ENCODE data around the gene DNASE2. TPM values are rescaled to one million over a fixed set of nuclear protein-coding genes. Genes with fewer than 3 reads are reported as not detected.

Gene DNASE2
- total and polyA plus RNA-seq, 2 of the 8 experiments (the other 6 are each of a cell fraction or from before 2014, with no cell fraction given), result 33.2 to 48.2 TPM

DNA sequence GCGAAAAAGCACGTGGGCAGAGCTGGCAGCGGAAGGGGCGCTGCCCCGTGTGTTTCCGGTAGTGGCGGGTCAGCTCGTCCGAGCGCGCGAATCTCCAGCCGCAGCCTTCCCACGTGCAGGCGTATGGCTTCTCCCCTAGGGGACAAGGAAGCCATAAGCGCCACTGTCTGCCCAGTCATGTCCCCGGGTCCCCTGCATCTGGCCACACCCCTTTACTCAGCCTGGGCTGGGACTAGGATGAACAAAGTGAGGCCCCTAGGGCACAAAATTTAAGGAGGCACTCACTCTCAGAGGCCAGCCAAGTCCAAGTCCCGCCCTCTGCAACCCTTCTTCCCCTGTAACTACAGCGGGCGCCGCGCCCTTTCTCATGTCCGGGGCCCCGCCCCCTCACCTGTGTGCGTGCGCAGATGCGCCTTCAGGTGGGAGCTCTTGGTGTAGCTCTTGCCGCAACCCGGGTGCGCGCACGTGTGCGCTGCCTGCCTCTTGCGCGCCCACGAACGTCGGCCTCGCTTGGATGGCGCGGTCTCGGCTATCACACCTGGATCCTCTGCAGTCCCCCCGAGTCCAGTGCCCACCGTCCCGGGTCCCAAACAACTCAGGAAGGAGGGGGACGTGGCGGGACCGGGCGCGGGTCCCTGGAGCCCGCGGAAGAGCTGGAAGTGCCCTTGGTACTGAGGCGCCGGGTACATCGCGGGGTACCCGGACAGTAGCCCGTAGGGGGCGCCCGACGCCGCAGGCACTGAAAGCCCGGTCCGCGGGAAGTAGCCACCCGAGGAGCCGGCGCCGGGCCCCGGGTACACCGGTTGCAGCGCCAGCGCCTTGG, 3.9 kb upstream of the DNASE2 start (continued):
- no peak for TF ChIP-seq SUZ12 (IDR thresholded peaks at IDR 0.05; ENCODE audit: low read length)
- peak; percentile 32; the same call in 1 of the 2 replicates for TF ChIP-seq CEBPB (IDR thresholded peaks at IDR 0.05; ENCODE audit: low read depth, low read length)
- peak; percentile 80 for TF ChIP-seq PHF8 (conservative IDR thresholded peaks at IDR 0.05; ENCODE audit: low read depth, low read length)
- TF ChIP-seq, protein P1, sequence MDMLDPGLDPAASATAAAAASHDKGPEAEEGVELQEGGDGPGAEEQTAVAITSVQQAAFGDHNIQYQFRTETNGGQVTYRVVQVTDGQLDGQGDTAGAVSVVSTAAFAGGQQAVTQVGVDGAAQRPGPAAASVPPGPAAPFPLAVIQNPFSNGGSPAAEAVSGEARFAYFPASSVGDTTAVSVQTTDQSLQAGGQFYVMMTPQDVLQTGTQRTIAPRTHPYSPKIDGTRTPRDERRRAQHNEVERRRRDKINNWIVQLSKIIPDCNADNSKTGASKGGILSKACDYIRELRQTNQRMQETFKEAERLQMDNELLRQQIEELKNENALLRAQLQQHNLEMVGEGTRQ (IDR thresholded peaks at IDR 0.05; ENCODE audit: low read length), result peak; percentile 50
- no peak for TF ChIP-seq SIX5 (IDR thresholded peaks at IDR 0.05; ENCODE audit: low read depth, low read length)
- TF ChIP-seq RAD21 (IDR thresholded peaks at IDR 0.05 in 1 of 2, conservative IDR thresholded peaks at IDR 0.05 in 1 of 2; ENCODE audit: low read depth in 2 of 2, low read length in 2 of 2), result peak; percentile 42 to 64; a peak in 3 of 4 replicates
- TF ChIP-seq CHD2 (IDR thresholded peaks at IDR 0.05; ENCODE audit: low read length), result no peak
- TF ChIP-seq GABPA (IDR thresholded peaks at IDR 0.05; ENCODE audit: borderline replicate concordance, insufficient read depth, low read length), result peak; percentile 43; the same call in 1 of the 2 replicates
- TF ChIP-seq MAFK (IDR thresholded peaks at IDR 0.05; ENCODE audit: low read depth, low read length), result 0 out of 2 replicates have a peak, but pooled peaks have one; percentile 1
- TF ChIP-seq SIRT6 (IDR thresholded peaks at IDR 0.05; ENCODE audit: low read length), result no peak
- TF ChIP-seq HDAC6 (IDR thresholded peaks at IDR 0.05; ENCODE audit: low read depth, low read length), result no peak
- peak; percentile 93 for TF ChIP-seq ASH2L (IDR thresholded peaks at IDR 0.05; ENCODE audit: low read length)
- TF ChIP-seq, protein P2, sequence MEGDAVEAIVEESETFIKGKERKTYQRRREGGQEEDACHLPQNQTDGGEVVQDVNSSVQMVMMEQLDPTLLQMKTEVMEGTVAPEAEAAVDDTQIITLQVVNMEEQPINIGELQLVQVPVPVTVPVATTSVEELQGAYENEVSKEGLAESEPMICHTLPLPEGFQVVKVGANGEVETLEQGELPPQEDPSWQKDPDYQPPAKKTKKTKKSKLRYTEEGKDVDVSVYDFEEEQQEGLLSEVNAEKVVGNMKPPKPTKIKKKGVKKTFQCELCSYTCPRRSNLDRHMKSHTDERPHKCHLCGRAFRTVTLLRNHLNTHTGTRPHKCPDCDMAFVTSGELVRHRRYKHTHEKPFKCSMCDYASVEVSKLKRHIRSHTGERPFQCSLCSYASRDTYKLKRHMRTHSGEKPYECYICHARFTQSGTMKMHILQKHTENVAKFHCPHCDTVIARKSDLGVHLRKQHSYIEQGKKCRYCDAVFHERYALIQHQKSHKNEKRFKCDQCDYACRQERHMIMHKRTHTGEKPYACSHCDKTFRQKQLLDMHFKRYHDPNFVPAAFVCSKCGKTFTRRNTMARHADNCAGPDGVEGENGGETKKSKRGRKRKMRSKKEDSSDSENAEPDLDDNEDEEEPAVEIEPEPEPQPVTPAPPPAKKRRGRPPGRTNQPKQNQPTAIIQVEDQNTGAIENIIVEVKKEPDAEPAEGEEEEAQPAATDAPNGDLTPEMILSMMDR (IDR thresholded peaks at IDR 0.05; ENCODE audit: control extremely low read depth in 1 of 3, insufficient read depth in 1 of 3, low read depth in 1 of 3, low read length in 3 of 3), result peak; percentile 54 to 71 (median 57)
- TF ChIP-seq YY1 (IDR thresholded peaks at IDR 0.05; ENCODE audit: low read depth, low read length), result 0 out of 2 replicates have a peak, but pooled peaks have one; percentile 6
- no peak for TF ChIP-seq BRCA1 (IDR thresholded peaks at IDR 0.05; ENCODE audit: low read depth, low read length)
- no peak for TF ChIP-seq SP2 (IDR thresholded peaks at IDR 0.05; ENCODE audit: low read length)
- TF ChIP-seq CREB1 (IDR thresholded peaks at IDR 0.05), result peak; percentile 43; the same call in 1 of the 2 replicates
- TF ChIP-seq TCF12 (IDR thresholded peaks at IDR 0.05; ENCODE audit: low read depth, low read length), result no peak
- no peak for TF ChIP-seq CHD1 (IDR thresholded peaks at IDR 0.05; ENCODE audit: low read depth, low read length)
- no peak for TF ChIP-seq KDM5A (IDR thresholded peaks at IDR 0.05; ENCODE audit: low read length)
- TF ChIP-seq NANOG (IDR thresholded peaks at IDR 0.05; ENCODE audit: insufficient read depth, low read depth, low read length, poor library complexity, severe bottlenecking), result no peak

Measured in H1 (cell line).